Hindlimb muscle (tissue), 1 donor: ENCODE results near the gene APOBEC3G. TPM values are rescaled to one million over a fixed set of nuclear protein-coding genes. Genes with fewer than 3 reads are reported as not detected.

ENCODE experiments used
- DNase-seq: peaks from one replicate; pipeline ENCODE4 v3.0.0-alpha.2; 2013
- polyA plus RNA-seq: library from polyadenylated mRNA; unstranded; fragments of 120-200 nt; gene quantifications from one replicate; pipeline ENCODE4 v1.2.1, GENCODE V29; 2013; ENCODE audit not compliant: insufficient read length

The APOBEC3G gene
- polyA plus RNA-seq, 1 donor, result 3.3 TPM

DNA sequence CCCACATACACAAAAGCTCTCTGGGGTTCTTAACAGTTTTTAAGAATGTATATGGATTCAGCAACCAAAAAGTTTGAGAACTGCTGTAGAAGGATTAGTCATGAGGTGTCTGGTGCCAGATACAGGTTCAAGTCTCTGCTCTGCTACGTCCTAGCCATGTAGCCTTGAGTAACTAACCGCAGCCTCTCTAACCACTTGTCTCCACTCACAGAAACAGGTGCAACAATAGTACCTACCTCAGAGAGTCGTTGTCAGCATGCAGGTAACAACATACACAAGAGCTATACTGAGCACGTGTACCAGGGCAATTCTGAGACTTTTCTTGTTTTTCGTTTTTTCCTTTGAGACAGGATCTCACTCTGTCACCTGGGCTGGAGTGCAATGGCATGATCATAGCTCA lies 48.5 kb downstream of the APOBEC3G start:
- no peak for DNase-seq

GRCh38 chr22:39128508-39128907 lies 51.4 kb downstream of the APOBEC3G start:
- DNase-seq, result no peak

DNA sequence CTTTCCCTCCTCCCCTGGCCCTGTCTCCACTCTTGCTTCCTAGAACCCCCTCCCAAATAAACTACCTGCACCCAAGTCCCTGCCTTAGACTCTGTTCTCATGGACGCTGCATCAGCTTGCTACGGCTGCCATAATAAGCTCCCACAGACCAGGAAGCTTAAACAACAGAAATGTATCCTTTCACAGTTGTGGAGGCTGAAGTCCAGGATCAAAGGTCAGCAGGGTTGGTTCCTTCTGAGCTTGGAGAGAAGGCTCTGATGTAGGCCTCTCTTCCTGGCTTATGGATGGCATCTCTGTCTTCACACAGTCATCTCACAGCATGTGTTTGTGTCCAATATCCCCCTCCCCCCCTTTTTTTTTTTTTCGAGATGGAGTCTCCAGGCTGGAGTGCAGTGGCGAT lies 52.0 kb downstream of the APOBEC3G start:
- no peak for DNase-seq

DNA sequence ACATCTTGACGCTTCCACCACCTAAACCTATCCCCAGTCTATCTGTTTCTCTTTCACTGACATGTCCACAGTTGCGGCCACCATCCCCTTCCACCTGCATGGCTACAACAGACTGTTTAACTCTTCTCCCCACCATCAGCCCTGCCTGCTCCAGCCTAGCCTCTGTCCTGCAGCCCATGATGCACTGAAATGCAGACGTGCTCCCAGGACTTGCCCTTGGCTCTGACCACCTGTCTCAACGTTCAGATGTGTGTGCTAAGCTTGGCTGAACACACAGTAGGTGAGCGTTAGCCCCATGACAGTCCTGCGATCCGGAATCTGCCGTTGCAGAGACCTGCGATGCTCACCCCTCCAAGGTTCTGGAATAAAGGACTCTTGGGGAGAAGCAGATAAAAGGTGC lies 52.7 kb downstream of the APOBEC3G start:
- DNase-seq, result no peak

DNA sequence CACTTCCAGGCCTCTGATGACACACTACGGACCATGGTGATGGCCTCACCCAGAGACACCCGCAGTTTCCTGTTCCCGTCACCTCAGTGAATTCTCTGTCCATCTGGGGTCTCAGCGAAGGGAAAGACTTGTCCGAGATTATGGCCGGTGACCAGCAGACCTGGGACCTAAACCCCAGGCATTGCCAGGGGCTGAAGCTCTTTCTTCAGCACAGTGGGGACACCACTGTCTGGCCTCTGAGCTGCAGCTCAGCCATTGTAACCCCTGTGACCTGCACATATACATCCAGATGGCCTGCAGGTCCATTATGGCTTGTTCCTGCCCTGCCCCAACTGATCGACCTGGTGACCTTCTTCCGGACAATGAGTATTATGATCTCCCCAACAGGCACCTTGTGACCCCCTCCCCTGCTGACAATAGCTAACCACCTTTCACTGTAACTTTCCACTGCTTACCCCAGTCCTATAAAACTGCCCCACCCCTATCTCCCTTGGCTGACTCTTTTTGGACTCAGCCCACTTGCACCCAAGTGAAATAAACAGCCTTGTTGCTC lies 53.2 kb downstream of the APOBEC3G start:
- DNase-seq, result no peak

DNA sequence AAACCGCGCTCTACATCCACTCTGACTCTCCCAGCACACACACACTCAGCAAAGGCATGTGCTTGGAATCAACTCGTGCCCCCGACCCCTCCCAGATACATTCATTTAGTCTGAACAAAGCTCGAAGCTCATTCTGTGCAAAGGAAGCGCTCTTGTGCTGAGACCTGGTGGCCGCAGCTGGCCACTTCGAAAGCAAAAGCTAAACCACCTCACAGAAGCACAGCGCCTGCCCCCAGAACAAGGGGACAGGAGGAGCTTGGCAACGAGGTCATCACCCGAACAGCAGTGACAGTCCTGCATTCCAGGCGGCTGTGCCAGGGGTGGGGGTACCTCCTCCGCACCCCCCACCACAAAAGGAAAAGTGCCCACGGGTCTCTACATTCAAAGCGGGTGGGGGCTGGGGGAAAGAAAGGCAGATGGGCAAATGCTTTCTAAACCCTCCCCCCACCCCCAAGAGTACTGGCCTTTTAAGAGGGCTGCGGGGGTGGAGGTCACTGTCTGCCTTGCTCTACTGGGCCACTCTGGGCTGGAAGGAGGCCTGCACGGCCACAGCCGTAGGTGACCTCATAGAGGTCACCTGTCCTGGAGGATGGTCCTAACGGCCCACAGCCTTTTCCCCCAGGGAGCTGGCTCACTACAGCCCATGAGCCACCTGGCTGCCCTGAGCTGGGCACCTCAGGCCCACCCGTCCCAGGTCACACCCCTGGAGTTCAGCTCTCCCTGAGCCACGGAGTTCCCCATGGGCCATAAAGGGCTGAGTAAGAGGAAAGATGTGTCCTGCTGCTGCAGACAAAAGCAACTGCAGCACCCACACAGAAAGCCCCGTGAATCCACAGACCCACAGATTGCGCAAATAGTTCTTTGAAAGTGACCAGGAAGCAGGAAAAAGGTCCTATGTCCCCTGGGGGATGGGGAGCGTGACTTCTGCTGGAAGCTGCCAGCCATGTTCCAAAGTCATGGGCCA lies 54.1 kb downstream of the APOBEC3G start:
- DNase-seq, result no peak

DNA sequence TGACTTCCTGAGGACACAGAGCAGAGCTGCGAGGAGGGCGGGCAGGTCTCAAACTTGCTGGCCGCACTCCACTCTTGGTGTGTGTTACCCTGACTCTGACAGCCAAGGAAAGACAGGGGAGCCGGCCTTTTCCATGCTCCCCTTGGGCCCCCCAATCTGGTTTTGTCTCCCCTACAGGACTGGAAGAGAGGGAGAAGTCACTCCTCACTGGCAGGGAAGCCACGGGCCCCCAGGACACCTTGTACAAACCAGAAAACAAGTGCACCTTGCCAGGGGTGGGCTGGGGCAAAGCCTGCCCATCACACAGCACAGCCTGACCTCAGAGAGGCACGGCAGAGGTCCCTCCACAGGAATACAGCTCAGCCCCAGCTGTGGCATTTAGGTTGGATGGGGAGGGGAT lies 55.2 kb downstream of the APOBEC3G start:
- no peak for DNase-seq

- DNase-seq, result no peak
Observed at GRCh38 chr22:39132871-39133524, 55.9 kb downstream of the APOBEC3G start.

DNA sequence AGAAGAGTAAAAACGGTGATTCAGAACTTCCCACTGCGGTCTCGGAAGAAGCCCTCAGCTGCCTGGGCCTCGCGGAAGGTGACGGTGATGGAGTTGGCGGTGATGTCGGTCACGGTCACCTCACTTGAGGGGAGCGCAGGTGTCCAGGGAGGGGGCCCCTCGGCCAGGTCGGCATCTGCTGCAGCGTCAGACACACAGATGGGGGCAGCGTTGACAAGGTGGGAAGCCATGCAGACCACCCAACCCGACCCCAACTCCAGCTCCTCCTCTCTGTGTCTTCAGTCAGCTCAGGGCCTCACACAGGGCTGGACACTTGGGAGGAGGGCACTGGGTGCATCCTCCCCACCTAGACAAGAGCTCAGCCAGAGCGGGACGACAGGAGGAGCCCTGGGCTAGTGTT lies 56.8 kb downstream of the APOBEC3G start:
- DNase-seq, result no peak

GRCh38 chr22:39134366-39135091 lies 57.5 kb downstream of the APOBEC3G start:
- no peak for DNase-seq

GRCh38 chr22:39135092-39135896 lies 58.2 kb downstream of the APOBEC3G start:
- no peak for DNase-seq

GRCh38 chr22:39136317-39136716 lies 59.2 kb downstream of the APOBEC3G start:
- DNase-seq, result no peak

Other genes starting within 250 kb of the APOBEC3G start
- 4.1 TPM for gene NPTXR, start 233.2 kb upstream of the APOBEC3G start, polyA plus RNA-seq
- gene CBX6, start 205.1 kb upstream of the APOBEC3G start, polyA plus RNA-seq, result 29.0 TPM
- gene APOBEC3A, start 119.7 kb upstream of the APOBEC3G start, polyA plus RNA-seq, result 0.94 TPM
- 3.1 TPM for gene APOBEC3B, start 94.9 kb upstream of the APOBEC3G start, polyA plus RNA-seq
- gene APOBEC3C, start 63.0 kb upstream of the APOBEC3G start, polyA plus RNA-seq, result 6.8 TPM
- gene APOBEC3D, start 56.1 kb upstream of the APOBEC3G start, polyA plus RNA-seq, result 1.5 TPM
- gene APOBEC3F, start 36.4 kb upstream of the APOBEC3G start, polyA plus RNA-seq, result 3.0 TPM
- gene APOBEC3H, start 20.0 kb downstream of the APOBEC3G start, polyA plus RNA-seq, result not detected
- 5.7 TPM for gene CBX7, start 75.4 kb downstream of the APOBEC3G start, polyA plus RNA-seq
- 26.6 TPM for gene PDGFB, start 167.7 kb downstream of the APOBEC3G start, polyA plus RNA-seq
- 2,719 TPM for gene RPL3, start 242.3 kb downstream of the APOBEC3G start, polyA plus RNA-seq